NCI-H1105 treated with DMSO at 0.1 percent for 48 hours (cell line): ENCODE results near the gene NPM3.

Experiments used
- DNase-seq: peaks from one replicate; lab custom pipeline; 2025; lab: John Stamatoyannopoulos, UW

The NPM3 gene

GRCh38 chr10:101758858-101759257 is 24.4 kb downstream of the NPM3 start:
- no peak for DNase-seq

GRCh38 chr10:101752241-101752640 is 31.0 kb downstream of the NPM3 start:
- no peak for DNase-seq

GRCh38 chr10:101749047-101750016 is 33.9 kb downstream of the NPM3 start:
- no peak for DNase-seq

- no peak for DNase-seq
These were observed 34.8 kb downstream of the NPM3 start for GRCh38 chr10:101748496-101748895.

- no peak for DNase-seq
These were observed 38.1 kb downstream of the NPM3 start for GRCh38 chr10:101745074-101745696.

GRCh38 chr10:101744267-101744666 is 39.0 kb downstream of the NPM3 start:
- no peak for DNase-seq

GRCh38 chr10:101741938-101742337 is 41.3 kb downstream of the NPM3 start:
- no peak for DNase-seq

GRCh38 chr10:101736666-101737065 is 46.6 kb downstream of the NPM3 start:
- no peak for DNase-seq

GRCh38 chr10:101732096-101732495 is 51.1 kb downstream of the NPM3 start:
- DNase-seq, result no peak
